Lower leg skin (tissue), 3 donors: ENCODE data around the gene PDE1C.

ENCODE experiments used
- CTCF ChIP-seq, 3 donors: fragments of 450-650 bp; IDR thresholded peaks; one replicate each; pipeline ENCODE4 v1.5.1; 2016; ENCODE audit warnings: antibody characterized with exemption in 3 of 3, mild to moderate bottlenecking in 3 of 3, moderate library complexity in 2 of 3
- POLR2A ChIP-seq, 2 donors: fragments of 450-650 bp; IDR thresholded peaks; one replicate each; pipeline ENCODE4 v1.6.1; 2016 to 2017; ENCODE audit warnings: antibody characterized with exemption in 2 of 2, mild to moderate bottlenecking in 1 of 2, moderate library complexity in 1 of 2

GRCh38 chr7:31997423-31997822 lies 72.8 kb downstream of the PDE1C start:
- TF ChIP-seq CTCF (IDR thresholded peaks at IDR 0.05), result no peak
- no peak for TF ChIP-seq POLR2A (IDR thresholded peaks at IDR 0.05)
